GM12801 (cell line): ENCODE data around the gene GCNT3.

Source experiments
- TF ChIP-seq, protein P1 (sequence below): IDR thresholded peaks from one replicate; pipeline ENCODE4 v1.5.1; 2011; ENCODE audit warnings: control low read depth; ENCODE audit not compliant: insufficient read length; ENCODE audit errors: extremely low read depth

The GCNT3 gene

DNA sequence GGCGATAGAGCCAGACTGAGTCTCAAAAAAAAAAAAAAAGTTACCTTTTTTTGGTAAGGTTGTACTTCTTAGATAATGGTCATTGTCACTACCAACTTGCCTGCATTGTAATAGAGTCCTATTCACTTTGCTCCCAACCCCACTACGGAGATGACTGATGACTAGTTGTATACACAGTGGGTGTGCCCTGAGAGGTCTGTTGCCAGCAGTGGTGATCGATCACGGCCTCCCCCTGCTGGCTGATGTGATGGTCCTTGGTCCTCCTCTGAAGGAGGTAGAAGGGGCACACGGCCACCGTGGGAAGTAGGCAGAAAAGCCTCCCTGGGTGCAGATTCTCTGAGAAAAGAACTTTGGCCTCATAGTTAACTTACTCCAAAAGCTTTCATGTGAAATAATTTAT, 10.7 kb downstream of the GCNT3 start:
- TF ChIP-seq, protein P1, sequence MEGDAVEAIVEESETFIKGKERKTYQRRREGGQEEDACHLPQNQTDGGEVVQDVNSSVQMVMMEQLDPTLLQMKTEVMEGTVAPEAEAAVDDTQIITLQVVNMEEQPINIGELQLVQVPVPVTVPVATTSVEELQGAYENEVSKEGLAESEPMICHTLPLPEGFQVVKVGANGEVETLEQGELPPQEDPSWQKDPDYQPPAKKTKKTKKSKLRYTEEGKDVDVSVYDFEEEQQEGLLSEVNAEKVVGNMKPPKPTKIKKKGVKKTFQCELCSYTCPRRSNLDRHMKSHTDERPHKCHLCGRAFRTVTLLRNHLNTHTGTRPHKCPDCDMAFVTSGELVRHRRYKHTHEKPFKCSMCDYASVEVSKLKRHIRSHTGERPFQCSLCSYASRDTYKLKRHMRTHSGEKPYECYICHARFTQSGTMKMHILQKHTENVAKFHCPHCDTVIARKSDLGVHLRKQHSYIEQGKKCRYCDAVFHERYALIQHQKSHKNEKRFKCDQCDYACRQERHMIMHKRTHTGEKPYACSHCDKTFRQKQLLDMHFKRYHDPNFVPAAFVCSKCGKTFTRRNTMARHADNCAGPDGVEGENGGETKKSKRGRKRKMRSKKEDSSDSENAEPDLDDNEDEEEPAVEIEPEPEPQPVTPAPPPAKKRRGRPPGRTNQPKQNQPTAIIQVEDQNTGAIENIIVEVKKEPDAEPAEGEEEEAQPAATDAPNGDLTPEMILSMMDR: no peak

DNA sequence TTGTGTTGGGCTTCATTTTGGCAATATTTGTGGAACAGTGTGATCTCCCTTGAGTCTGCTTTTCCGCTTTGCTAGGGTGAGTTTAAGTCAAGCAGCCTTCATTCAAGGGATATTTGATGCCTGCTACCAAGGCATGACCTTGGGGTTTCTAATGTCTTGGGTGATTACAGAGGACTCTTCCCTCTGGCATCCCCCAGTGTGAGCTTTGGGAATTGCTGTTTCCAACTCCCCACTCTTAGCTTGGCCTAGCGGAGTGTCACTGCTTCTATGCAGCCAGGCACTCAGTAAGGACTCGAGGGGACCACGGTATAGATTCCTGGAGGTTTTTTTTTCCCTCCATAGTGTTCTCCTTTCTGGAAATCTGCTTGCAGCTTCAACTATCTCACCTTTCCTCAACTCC, 21.1 kb downstream of the GCNT3 start:
- TF ChIP-seq, protein P1: no peak

DNA sequence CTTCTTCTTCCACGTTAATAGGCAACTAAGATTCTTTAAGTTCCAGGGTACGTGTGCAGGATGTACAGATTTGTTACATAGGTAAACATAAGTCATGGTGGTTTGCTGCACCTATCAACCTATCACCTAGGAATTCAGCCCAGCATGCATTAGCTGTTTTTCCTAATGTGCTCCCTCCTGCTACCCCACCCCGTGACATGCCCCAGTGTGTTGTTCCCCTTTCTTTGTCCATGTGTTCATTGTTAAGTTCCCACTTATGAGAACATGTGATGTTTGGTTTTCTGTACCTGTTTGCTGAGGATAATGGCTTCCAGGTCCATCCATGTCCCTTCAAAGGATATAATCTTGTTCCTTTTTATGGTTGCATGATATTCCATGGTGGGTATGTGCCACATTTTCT, 24.6 kb downstream of the GCNT3 start:
- TF ChIP-seq, protein P1: no peak

DNA sequence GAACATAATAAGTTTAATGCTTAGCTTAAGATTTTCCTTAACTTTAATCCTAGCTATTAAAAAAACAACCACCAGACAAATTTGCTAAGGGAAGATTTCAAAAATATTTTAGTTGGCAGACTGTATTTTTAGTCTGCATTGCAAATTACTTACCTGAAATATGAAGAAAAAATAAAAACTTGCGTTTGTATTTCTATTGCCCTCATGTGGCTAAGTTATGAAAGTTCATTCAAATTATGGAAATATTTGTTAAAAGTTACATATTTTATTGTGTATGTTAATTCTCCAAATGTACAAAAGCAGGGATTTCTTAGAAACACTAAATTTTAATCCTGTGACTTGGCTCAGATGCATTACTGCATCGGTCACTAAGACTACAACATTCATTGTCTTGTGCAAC, 30.8 kb downstream of the GCNT3 start:
- TF ChIP-seq, protein P1: no peak

DNA sequence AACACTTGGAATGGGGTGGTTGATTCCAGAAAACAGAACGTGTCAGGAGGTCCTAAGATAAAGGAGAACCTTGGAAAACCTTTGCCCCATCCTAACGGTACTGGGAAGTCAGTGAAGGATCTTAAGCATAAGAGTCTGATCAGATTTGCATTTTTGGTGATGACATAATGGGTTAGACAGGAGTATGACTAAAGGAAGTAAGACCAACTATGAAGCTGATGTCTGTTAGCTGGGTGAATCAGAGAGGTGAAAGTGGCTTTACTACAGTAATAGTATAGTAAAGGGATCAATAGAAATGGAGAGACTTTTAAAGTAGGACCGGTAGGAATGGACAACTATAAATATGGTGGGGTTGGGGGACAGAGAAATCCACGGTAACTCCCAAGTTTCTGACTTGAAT, 33.2 kb downstream of the GCNT3 start:
- TF ChIP-seq, protein P1: no peak

DNA sequence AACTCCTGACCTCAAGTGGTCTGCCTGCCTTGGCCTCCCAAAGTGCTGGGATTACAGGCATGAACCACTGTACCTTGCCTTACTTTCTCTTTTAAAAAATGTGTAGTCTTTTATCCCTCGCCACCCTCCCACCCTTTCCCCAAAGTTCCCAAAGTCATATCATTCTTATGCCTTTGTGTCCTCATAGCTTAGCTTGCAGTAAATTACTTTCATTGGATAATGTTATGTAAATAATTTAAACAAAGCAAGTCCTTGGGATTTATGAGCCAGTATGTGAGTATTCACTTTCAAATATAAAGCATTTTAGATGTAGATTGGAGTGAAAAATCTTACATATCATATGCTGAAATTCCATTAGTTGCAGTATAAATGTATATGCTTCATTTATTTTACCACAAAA, 34.7 kb downstream of the GCNT3 start:
- TF ChIP-seq, protein P1: no peak

DNA sequence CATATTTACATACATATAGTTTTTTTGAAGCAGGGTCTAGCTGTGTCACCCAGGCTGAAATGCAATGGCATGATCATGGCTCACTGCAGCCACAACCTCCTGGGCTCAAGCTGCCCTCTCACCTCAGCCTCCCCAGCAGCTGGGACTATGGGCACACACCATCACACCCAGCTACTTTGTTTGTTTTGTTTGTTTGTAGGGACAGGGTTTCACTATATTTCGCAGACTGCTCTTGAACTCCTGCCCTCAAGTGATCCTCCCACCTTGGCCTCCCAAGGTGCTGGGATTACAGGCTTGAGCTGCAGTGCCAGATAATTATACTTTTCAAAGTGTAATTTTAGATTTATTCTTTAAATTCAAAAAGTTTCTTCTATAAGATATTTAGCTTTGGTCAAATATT, 35.5 kb downstream of the GCNT3 start:
- TF ChIP-seq, protein P1: no peak

DNA sequence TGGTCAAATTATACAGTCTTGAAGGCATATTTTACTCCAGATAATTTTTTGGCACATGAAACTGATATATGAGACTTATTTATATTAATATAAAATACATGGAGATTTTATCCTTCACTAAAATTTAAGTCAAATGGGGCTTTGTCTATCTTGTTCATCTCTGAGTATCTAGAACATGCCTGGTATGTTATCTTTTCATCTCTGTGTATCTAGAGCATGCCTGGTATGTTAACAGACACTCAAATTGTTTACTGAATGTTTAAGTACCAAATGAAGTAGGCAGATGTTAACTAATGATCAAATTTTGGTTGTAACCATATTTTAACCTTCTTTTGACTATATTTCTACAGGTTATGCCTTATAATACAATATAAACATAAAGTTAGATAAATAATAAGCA, 38.0 kb downstream of the GCNT3 start:
- TF ChIP-seq, protein P1: no peak
